ENCODE data around the gene FANCL.
"Not testable (repeated sequence)": the region's sequence is repeated elsewhere in the genome, so short reads cannot be mapped to it uniquely, and the experiment has no call there.

Gene FANCL

DNA sequence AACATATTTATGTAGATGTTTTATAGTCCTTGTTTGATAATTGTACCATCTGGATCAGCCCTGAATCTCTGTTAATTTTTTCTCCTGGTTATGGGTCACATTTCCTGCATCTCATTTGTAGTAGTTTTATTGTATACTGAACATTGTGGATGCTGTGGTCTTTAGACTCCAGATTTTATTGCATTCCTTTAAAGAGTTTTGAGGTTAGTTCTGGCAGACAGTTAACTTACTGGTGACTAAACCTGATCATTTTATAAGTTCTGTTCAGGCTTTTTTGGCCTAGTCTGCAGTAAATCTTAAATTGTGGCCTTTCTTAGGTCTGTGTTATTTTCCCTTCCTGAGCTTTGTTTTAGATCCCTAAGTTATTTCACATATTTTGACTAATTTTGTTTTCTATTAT, 84.3 kb downstream of the FANCL start:
- no peak for DNase-seq (ENCODE audit: low read depth in 1 of 2, low spot score in 1 of 2)
- TF ChIP-seq JUND (IDR thresholded peaks at IDR 0.05; ENCODE audit: low read depth): no peak
- in situ Hi-C loops (cut with HindIII; ENCODE audit: low pct_unique_long_range_greater_than_20kb, low sequenced_read_pairs): no loop called here

DNA sequence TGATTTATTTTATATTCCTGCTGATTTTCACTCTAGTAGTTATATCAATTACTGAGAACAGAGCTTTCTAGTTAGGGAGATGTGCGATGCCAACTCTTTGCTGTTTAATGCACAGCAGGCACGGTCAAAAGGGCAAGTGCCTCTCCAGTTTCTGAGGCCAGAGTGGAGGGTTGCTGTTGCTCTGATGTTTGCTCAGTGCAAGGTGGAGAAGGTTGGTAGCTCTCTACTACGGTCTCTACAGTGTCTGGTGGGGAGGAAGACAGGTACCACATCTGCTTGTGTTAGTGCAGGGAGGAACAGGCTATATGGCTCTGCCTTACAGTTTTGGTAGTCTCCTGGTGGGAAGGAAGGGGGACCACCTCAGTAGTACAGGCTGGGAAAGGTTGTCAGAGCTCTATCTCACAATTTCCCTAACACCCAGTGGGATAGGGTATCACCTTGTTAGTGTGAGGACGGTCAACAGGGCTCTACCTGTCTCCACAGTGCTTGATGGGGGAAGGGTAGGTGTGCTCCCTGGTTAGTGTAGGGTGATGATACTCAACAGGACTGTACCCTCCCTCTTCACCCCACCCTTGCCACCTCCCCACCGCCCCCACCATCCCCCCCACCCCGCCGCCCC, 85.9 kb downstream of the FANCL start:
- in situ Hi-C loops (cut with HindIII; ENCODE audit: low pct_unique_long_range_greater_than_20kb, low sequenced_read_pairs): no loop called here
- DNase-seq (ENCODE audit: low read depth in 1 of 2, low spot score in 1 of 2): no peak
- TF ChIP-seq JUND (IDR thresholded peaks at IDR 0.05; ENCODE audit: low read depth): no peak

DNA sequence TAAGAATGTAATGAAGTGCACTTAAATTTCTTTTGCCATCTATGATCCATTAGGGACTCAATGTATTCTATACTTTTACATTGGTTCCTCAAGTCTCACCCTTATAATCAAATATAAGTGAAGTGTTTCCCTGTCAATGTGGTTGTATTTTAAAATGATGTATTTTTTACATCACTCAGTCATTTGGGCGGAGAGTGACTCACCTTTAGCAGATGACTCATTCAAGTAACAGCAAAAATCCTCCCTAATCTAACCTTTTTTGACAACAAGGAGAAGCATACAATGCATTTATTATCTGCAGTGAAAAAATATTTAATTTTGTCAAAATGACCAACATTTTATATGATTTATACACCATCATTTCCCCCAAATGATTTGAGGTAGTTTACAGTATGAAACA, 94.4 kb downstream of the FANCL start:
- in situ Hi-C loops (cut with HindIII; ENCODE audit: low pct_unique_long_range_greater_than_20kb, low sequenced_read_pairs): no loop called here
- TF ChIP-seq JUND (IDR thresholded peaks at IDR 0.05; ENCODE audit: low read depth): no peak
- DNase-seq (ENCODE audit: low read depth in 1 of 2, low spot score in 1 of 2): no peak

DNA sequence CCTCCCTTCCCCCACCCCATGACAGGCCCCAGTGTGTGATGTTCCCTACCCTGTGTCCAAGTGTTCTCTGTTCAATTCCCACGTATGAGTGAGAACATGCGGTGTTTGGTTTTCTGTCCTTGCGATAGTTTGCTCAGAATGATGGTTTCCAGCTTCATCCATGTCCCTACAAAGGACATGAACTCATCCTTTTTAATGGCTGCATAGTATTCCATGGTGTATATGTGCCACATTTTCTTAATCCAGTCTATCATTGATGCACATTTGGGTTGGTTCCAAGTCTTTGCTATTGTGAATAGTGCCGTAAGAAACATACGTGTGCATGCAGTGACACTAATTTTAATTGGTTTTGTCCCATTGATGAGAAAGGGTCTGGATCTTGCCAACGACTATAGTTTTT, 95.4 kb downstream of the FANCL start:
- DNase-seq (ENCODE audit: low read depth in 1 of 2, low spot score in 1 of 2); in situ Hi-C loops (cut with HindIII; ENCODE audit: low pct_unique_long_range_greater_than_20kb, low sequenced_read_pairs): not testable (repeated sequence)

DNA sequence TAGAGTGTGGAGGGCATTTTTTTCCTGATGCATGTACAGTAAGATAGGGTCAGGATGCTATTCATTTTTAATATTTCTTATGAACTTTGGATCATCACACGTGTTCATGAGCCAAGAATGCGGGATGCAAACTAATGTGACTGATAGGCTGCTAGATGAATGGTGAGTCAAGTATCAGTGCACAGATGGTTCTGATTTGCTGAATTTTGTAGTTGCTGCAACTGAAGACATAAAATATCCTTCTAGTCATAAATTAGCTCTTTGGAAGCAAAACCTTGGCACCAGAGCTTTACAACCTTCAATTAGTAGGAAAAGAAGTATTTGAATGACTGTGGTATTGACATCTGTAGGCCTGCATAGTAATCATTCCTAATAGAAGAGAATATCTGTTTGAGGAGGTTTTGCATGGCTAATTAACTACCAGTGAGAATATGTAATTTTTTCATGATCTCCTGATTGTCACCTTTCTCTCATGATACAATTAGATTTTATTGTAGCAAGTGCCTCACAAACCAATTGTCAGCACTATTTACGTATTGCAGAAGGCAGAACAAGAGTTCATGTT, 100.5 kb downstream of the FANCL start:
- in situ Hi-C loops (cut with HindIII; ENCODE audit: low pct_unique_long_range_greater_than_20kb, low sequenced_read_pairs): no loop called here
- no peak for TF ChIP-seq JUND (IDR thresholded peaks at IDR 0.05; ENCODE audit: low read depth)
- DNase-seq (ENCODE audit: low read depth in 1 of 2, low spot score in 1 of 2): no peak

DNA sequence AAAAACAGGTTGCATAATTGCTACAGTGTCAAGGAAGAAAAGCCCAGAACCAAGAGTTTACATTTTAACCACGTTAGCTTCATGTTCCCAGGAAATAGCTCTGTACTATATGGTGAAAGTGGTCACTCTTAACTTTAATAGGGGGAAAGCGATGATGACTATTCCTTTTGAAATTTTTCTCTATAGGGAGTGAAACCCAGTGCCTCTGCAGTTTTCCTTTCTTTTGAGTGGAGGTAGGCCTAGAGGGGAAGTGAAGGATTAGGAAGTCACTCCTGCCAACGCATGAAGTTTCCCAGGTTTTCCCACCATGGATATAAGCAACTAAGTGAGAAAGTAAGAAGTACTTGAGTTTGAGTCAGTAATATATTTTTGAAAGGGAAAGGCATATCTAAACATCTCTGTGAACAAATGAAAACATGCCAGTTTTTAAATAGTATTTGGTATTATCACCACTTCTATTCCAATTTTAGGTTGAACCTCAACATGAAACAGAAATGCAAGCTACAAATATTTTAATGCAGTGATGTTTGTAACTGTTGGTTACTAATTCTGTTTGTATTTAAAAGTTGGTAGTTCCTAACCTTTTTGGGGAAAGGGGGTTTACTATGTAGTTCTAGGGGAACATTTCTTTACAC, 102.6 kb downstream of the FANCL start:
- no peak for DNase-seq (ENCODE audit: low read depth in 1 of 2, low spot score in 1 of 2)
- TF ChIP-seq JUND (IDR thresholded peaks at IDR 0.05; ENCODE audit: low read depth): no peak
- in situ Hi-C loops (cut with HindIII; ENCODE audit: low pct_unique_long_range_greater_than_20kb, low sequenced_read_pairs): no loop called here

DNA sequence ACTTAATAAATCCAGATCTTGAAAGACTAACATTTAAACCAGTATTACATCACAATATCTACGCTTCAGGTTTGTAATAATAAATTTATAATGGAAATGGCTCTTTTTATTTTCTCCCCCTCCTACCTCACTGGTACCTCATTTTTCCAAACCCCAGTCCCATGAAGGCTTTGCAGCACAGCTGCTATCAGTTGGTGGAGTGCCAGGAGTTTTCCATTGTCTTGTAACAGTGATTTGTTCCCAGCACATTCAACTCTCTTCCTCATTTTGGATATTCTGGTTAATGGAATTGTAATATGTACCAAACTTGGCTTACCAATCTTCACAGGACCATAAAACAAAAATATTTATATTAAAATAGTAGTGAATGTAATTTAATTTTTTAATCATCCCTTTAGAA, 103.3 kb downstream of the FANCL start:
- TF ChIP-seq JUND (IDR thresholded peaks at IDR 0.05; ENCODE audit: low read depth): no peak

DNA sequence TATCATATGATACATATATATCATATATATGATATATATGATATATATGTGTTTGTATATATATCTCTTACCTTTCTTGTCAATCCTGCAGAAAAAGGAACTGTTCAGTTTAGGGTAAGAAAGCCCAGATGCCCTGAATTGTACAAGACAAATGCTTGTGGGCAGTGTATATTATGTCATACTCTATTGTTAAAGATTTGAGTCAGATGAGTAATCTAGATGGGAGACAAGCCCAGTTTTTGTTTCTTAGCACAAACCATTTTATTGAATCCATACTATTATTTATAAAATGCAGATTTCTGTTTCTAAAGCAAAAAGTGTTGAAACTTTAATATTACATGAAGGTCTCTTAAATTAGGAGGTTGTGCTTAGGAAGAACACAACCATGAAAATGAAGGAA, 103.9 kb downstream of the FANCL start:
- in situ Hi-C loops (cut with HindIII; ENCODE audit: low pct_unique_long_range_greater_than_20kb, low sequenced_read_pairs): no loop called here
- DNase-seq (ENCODE audit: low read depth in 1 of 2, low spot score in 1 of 2): no peak
- no peak for TF ChIP-seq JUND (IDR thresholded peaks at IDR 0.05; ENCODE audit: low read depth)

More for the DNA sequence above, 103.3 kb downstream of the FANCL start:
- DNase-seq (ENCODE audit: low read depth in 1 of 2, low spot score in 1 of 2): no peak
- in situ Hi-C loops (cut with HindIII; ENCODE audit: low pct_unique_long_range_greater_than_20kb, low sequenced_read_pairs): no loop called here

DNA sequence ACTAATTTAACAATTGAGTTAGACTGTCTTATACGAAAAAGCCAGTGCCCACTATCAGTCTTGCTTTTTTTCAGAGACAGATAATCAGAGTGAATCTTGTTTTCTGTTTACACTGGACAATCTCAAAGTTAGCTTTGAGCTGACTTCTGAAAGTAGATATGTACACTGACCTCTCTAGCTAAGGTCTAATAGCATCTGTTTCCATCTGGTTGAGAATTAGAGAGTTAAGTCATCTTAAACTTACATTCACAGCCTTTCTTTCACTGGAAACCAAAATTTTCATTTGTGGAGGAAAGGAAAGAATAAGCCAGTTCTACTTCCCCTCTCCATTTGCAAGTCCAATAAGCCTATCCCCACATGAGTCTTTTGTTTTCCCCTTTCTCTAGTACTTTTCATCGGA, 105.3 kb downstream of the FANCL start:
- no peak for DNase-seq (ENCODE audit: low read depth in 1 of 2, low spot score in 1 of 2)
- in situ Hi-C loops (cut with HindIII; ENCODE audit: low pct_unique_long_range_greater_than_20kb, low sequenced_read_pairs): no loop called here
- no peak for TF ChIP-seq JUND (IDR thresholded peaks at IDR 0.05; ENCODE audit: low read depth)

DNA sequence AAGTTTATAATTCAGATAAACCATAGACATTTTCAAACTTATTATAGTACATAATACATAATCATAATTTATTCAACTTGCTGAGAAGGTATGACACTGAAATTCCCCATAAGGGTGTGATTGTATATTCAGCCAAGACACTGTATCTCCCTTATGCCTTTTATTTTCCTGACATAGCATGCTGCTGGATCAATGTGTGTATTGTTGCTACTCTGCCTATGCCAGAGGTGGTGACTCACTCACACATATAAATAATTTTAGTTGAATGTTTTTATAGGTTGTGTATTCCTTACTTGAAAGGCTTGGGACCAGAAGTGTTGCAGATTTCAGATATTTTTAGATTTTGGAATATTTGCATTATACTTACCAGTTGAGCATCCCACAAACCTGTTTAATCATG, 107.7 kb downstream of the FANCL start:
- no peak for TF ChIP-seq JUND (IDR thresholded peaks at IDR 0.05; ENCODE audit: low read depth)
- in situ Hi-C loops (cut with HindIII; ENCODE audit: low pct_unique_long_range_greater_than_20kb, low sequenced_read_pairs): no loop called here

DNA sequence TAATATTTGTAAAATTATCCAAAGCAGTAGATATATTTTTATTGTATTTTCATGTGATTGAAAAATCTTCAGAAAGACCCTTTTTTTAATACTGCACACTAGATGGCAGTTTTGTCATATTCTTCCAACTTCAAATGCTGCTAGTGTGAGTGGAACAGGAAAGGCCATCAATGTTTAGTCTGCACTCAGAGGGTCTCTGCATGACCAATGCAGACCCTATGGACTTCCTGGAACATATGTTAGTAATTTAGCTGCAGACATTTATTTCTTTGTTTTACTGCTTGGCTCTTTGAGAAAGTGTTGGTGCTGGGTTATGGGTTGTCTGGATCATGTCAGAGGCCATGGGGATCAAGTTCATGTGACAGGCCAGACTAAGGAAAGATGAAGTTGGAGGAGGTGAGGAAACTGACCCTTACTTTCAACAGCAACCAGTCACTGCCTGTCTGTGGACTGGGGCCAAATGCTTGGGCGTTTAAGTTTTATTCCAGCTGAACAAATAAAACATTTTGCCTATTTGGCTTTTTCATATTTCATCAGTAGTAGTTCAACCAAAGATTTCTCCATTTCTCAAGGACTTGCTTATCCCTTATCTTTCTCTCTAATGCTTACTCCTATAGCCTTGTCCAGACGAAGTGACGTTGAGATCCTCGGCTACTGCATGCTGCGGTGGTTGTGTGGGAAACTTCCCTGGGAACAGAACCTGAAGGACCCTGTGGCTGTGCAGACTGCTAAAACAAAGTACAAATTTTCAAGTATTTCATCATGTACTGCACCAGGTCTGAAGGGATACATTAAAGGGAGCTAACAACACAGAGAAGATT, 109.7 kb downstream of the FANCL start:
- no peak for TF ChIP-seq JUND (IDR thresholded peaks at IDR 0.05; ENCODE audit: low read depth)
- DNase-seq (ENCODE audit: low read depth in 1 of 2, low spot score in 1 of 2): no peak
- in situ Hi-C loops (cut with HindIII; ENCODE audit: low pct_unique_long_range_greater_than_20kb, low sequenced_read_pairs): no loop called here

More for the DNA sequence above, 107.7 kb downstream of the FANCL start:
- no peak for DNase-seq (ENCODE audit: low read depth in 1 of 2, low spot score in 1 of 2)

DNA sequence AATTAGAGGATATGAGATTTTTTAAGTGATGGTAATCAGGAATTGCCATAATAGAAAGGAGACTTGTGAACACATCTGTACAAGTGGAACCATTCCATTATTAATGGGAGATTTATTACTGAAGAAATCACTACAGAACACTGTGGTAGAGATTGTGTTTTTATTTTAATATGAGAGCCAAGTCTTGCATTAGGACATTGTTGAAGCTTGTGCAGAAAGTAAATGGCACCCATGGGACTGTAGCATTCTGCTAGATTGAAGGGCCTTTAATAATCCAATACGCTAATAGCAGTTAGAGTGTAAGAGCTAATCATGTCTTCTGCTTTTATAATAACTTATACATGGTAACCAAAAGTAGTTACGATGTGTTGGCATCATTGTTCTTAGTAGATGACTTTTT, 110.9 kb downstream of the FANCL start:
- in situ Hi-C loops (cut with HindIII; ENCODE audit: low pct_unique_long_range_greater_than_20kb, low sequenced_read_pairs): no loop called here
- TF ChIP-seq JUND (IDR thresholded peaks at IDR 0.05; ENCODE audit: low read depth): no peak

DNA sequence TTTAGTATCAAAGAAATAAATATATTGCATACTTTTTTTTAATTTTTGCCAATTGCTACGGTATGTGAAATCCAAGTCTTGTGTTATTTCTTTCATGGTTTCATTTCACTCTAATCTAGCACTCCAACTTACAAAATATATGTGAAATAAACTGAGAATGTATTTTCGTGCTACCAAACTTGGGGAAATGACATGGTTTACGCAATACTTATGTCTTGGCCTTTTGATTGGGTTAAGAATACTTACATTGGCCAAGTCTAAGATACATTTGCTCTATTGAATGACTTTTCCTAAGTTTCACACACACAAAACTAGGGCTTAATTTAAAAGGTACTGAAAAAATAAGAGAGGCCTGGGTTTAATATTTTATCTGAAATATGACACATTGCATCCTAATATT, 114.0 kb downstream of the FANCL start:
- in situ Hi-C loops (cut with HindIII; ENCODE audit: low pct_unique_long_range_greater_than_20kb, low sequenced_read_pairs): no loop called here
- no peak for TF ChIP-seq JUND (IDR thresholded peaks at IDR 0.05; ENCODE audit: low read depth)
- no peak for DNase-seq (ENCODE audit: low read depth in 1 of 2, low spot score in 1 of 2)

More for the DNA sequence above, 110.9 kb downstream of the FANCL start:
- DNase-seq (ENCODE audit: low read depth in 1 of 2, low spot score in 1 of 2): no peak
